ENCODE results near the gene ADAP1.
A peak's percentile ranks its signal among the peaks of the same experiment; 100 is the strongest.

The ADAP1 gene

GRCh38 chr7:921581-922333, 32.7 kb downstream of the ADAP1 start:
- DNase-seq: peak in 2 of 5 experiments; percentile 4 to 6

- peak in 1 of 5 experiments; percentile 4 for DNase-seq
Measured at GRCh38 chr7:921071-921461, 33.4 kb downstream of the ADAP1 start.

GRCh38 chr7:920351-921070, 34.0 kb downstream of the ADAP1 start:
- DNase-seq: peak in 2 of 5 experiments; percentile 3 to 5

GRCh38 chr7:919924-920341, 34.5 kb downstream of the ADAP1 start:
- peak in 1 of 5 experiments; percentile 8 for DNase-seq

GRCh38 chr7:919114-919442, 35.4 kb downstream of the ADAP1 start:
- peak in 1 of 5 experiments; percentile 3 for DNase-seq

GRCh38 chr7:918441-919113, 35.9 kb downstream of the ADAP1 start:
- DNase-seq: peak in 1 of 5 experiments; percentile 3

GRCh38 chr7:918118-918425, 36.4 kb downstream of the ADAP1 start:
- no peak for DNase-seq

GRCh38 chr7:917255-918117, 37.0 kb downstream of the ADAP1 start:
- DNase-seq: peak in 1 of 5 experiments; percentile 1

- DNase-seq: no peak
Measured at GRCh38 chr7:916291-916941, 38.1 kb downstream of the ADAP1 start.

- DNase-seq: no peak
Measured at GRCh38 chr7:915291-916218, 38.9 kb downstream of the ADAP1 start.

GRCh38 chr7:914521-915194, 39.8 kb downstream of the ADAP1 start:
- no peak for DNase-seq

GRCh38 chr7:913736-914520, 40.6 kb downstream of the ADAP1 start:
- no peak for DNase-seq

GRCh38 chr7:911791-912480, 42.5 kb downstream of the ADAP1 start:
- no peak for DNase-seq

GRCh38 chr7:910931-911431, 43.5 kb downstream of the ADAP1 start:
- DNase-seq: no peak

GRCh38 chr7:910441-910861, 44.0 kb downstream of the ADAP1 start:
- DNase-seq: no peak

GRCh38 chr7:909358-910329, 44.8 kb downstream of the ADAP1 start:
- DNase-seq: peak in 1 of 5 experiments; percentile 27

- peak in 4 of 5 experiments; percentile 33 to 59 (median 49) for DNase-seq
Measured at GRCh38 chr7:908591-909357, 45.7 kb downstream of the ADAP1 start.

Data from T-helper 2 cell (primary cell).